Endothelial cell of umbilical vein (primary cell): ENCODE measurements around the gene EDNRB. TPM values are rescaled to one million over a fixed set of nuclear protein-coding genes. Genes with fewer than 3 reads are reported as not detected.

Experiments used
- BruUV-seq: library from RNA; stranded (reverse); fragments of 400-500 nt; replicated peaks from 2 replicates; lab custom pipeline; 2021; lab: Mats Ljungman, UMichigan
- CTCF ChIA-PET: fragments of 300-600, 350-600 bp; sonication (Branson Sonifier 250); formaldehyde crosslinking; loops from one replicate; lab custom pipeline; 2021; ENCODE audit warnings: antibody characterized with exemption, inconsistent platforms; lab: Charles Lee
- POLR2A ChIA-PET: fragments of 300-600, 350-600 bp; sonication (Branson Sonifier 250); formaldehyde crosslinking; loops from one replicate; lab custom pipeline; 2021; ENCODE audit warnings: antibody characterized with exemption, inconsistent platforms; lab: Charles Lee
- DNase-seq: peaks from one replicate; pipeline ENCODE4 v3.0.0-alpha.2; 2011; ENCODE audit warnings: low read depth, low spot score
- FAIRE-seq: peaks from 2 replicates; lab custom pipeline; 2011; peaks lifted over from hg19 to GRCh38; lab: Jason Lieb, UNC
- H2AFZ ChIP-seq: 2 replicates; pipeline ENCODE4 v1.6.0; 2012; ENCODE audit warnings: low read depth, low read length, control low read depth, inconsistent platforms
- H3K27ac ChIP-seq: 2 replicates; pipeline ENCODE4 v1.5.1; 2011; ENCODE audit warnings: low read depth, mild to moderate bottlenecking, control low read depth, low read length, moderate library complexity; ENCODE audit not compliant: insufficient read depth
- H3K27me3 ChIP-seq, 2 experiments: 2 replicates each; pipeline versions ENCODE4 v1.6.0 to v1.6.1; 2011; ENCODE audit warnings: low read length in 2 of 2, mixed read lengths in 1 of 2; ENCODE audit not compliant: control insufficient read depth in 2 of 2, insufficient read depth in 2 of 2
- H3K36me3 ChIP-seq, 2 experiments: 2 replicates in 1 of 2; 3 replicates in 1 of 2; pipeline ENCODE4 v1.5.1; 2011; ENCODE audit warnings: low read length in 2 of 2, mild to moderate bottlenecking in 1 of 2, moderate library complexity in 1 of 2; ENCODE audit not compliant: control insufficient read depth in 2 of 2, insufficient read depth in 2 of 2; ENCODE audit errors: extremely low read depth in 1 of 2
- H3K4me1 ChIP-seq: 3 replicates; pipeline ENCODE4 v1.5.1; 2011; ENCODE audit warnings: mild to moderate bottlenecking, low read length; ENCODE audit not compliant: control insufficient read depth, insufficient read depth; ENCODE audit errors: extremely low read depth
- H3K4me2 ChIP-seq: 2 replicates; pipeline ENCODE4 v1.6.1; 2011; ENCODE audit warnings: low read length, control low read depth, mixed read lengths; ENCODE audit not compliant: insufficient read depth
- H3K4me3 ChIP-seq, 3 experiments: fragments of 200-600 bp in 1 of 3; sonication (generic), shearing (Covaris generic) in 1 of 3; replicated peaks in 1 of 3; 2 replicates each; pipeline ENCODE4 v1.5.1; 2011 to 2016; ENCODE audit warnings: control low read depth in 3 of 3, low read length in 3 of 3, mild to moderate bottlenecking in 2 of 3, inconsistent platforms in 1 of 3, low read depth in 1 of 3, moderate library complexity in 1 of 3; ENCODE audit not compliant: insufficient read depth in 1 of 3
- H3K79me2 ChIP-seq: 2 replicates; pipeline ENCODE4 v1.6.0; 2012; ENCODE audit warnings: low read length, inconsistent platforms; ENCODE audit not compliant: control insufficient read depth, insufficient read depth
- H3K9ac ChIP-seq: replicated peaks from 2 replicates; pipeline ENCODE3; 2011; ENCODE audit warnings: low read length, control low read depth; ENCODE audit not compliant: insufficient read depth; ENCODE audit errors: extremely low read depth
- H3K9me1 ChIP-seq: replicated peaks from 3 replicates; pipeline ENCODE4 v1.6.0; 2011; ENCODE audit warnings: mild to moderate bottlenecking, low read length; ENCODE audit not compliant: control insufficient read depth, insufficient read depth; ENCODE audit errors: extremely low read depth
- H3K9me3 ChIP-seq: replicated peaks from 2 replicates; pipeline ENCODE4 v1.5.1; 2012; ENCODE audit warnings: low read length, inconsistent platforms; ENCODE audit not compliant: control insufficient read depth, insufficient read depth
- H4K20me1 ChIP-seq: replicated peaks from 2 replicates; pipeline ENCODE3; 2011; ENCODE audit warnings: mild to moderate bottlenecking, low read length; ENCODE audit not compliant: control insufficient read depth, insufficient read depth; ENCODE audit errors: extremely low read depth
- EZH2 ChIP-seq: IDR thresholded peaks from 2 replicates; pipeline ENCODE4 v1.6.1; 2012; ENCODE audit warnings: borderline replicate concordance, low read depth, mild to moderate bottlenecking, moderate library complexity, low read length, inconsistent platforms; ENCODE audit not compliant: severe bottlenecking
- FOS ChIP-seq: IDR thresholded peaks from 2 replicates; pipeline ENCODE4 v1.6.1; 2011; ENCODE audit warnings: mild to moderate bottlenecking, low read length, moderate library complexity, borderline replicate concordance; ENCODE audit not compliant: insufficient read depth
- GATA2 ChIP-seq: IDR thresholded peaks from 2 replicates; pipeline ENCODE4 v1.7.0; 2011; ENCODE audit warnings: low read depth, mild to moderate bottlenecking, moderate library complexity, mixed read lengths, low read length; ENCODE audit not compliant: insufficient read length, insufficient read depth
- JUN ChIP-seq: IDR thresholded peaks from 2 replicates; pipeline ENCODE4 v1.6.1; 2011; ENCODE audit warnings: borderline replicate concordance, low read depth; ENCODE audit not compliant: insufficient read length, insufficient read depth
- MAX ChIP-seq: IDR thresholded peaks from 2 replicates; pipeline ENCODE4 v1.6.1; 2011; ENCODE audit not compliant: insufficient read depth, insufficient read length
- MYC ChIP-seq: IDR thresholded peaks from one replicate; pipeline ENCODE4 v1.6.1; 2011; ENCODE audit warnings: mild to moderate bottlenecking, low read depth, low read length
- POLR2A ChIP-seq: IDR thresholded peaks from 2 replicates; pipeline ENCODE4 v1.6.1; 2012; ENCODE audit warnings: low read depth, mild to moderate bottlenecking, control low read depth, low read length
- POLR2AphosphoS5 ChIP-seq: IDR thresholded peaks from 2 replicates; pipeline ENCODE4 v1.6.1; 2012; ENCODE audit warnings: low read depth, mild to moderate bottlenecking, control low read depth, low read length, moderate library complexity; ENCODE audit not compliant: insufficient read depth
- dilution Hi-C: fragments of 300-500 bp; cut with MboI; formaldehyde crosslinking; loops from one replicate; pipeline ENCODE4 v1.15.0; 2019; ENCODE audit warnings: low sequenced_read_pairs; ENCODE audit not compliant: extremely low pct_ligation_motif_present
- intact Hi-C: fragments of 100-400 bp; cut with micrococcal nuclease; formaldehyde crosslinking; loops from one replicate; pipeline ENCODE4 v1.10.0; 2022
- polyA plus RNA-seq, 4 experiments: library from polyadenylated mRNA; depleted of rRNA in 3 of 4; stranded (reverse) in 3 of 4; unstranded in 1 of 4; fragments of >200 nt; gene quantifications; 2 replicates each; pipeline versions ENCODE4 v1.2.1 to v1.2.3, GENCODE V29; 2011 to 2012; ENCODE audit warnings: missing spikeins in 1 of 4
- total RNA-seq: library from RNA; stranded (reverse); gene quantifications from 2 replicates; pipeline ENCODE4 v1.2.3, GENCODE V29; 2021
- TF ChIP-seq, protein P1 (sequence below), 2 donors: IDR thresholded peaks; 1 replicate in 1 of 2; 2 replicates in 1 of 2; pipeline ENCODE4 v1.5.1; 2011; ENCODE audit warnings: low read length in 2 of 2, mild to moderate bottlenecking in 2 of 2, moderate library complexity in 2 of 2, control low read depth in 1 of 2, inconsistent platforms in 1 of 2, low read depth in 1 of 2; ENCODE audit not compliant: insufficient read depth in 1 of 2; ENCODE audit errors: extremely low read depth in 1 of 2

Gene EDNRB
- total and polyA plus RNA-seq, 2 donors (not counting 3 experiments of a cell fraction or from before 2014, with no cell fraction given): 1.3 to 2.3 TPM

GRCh38 chr13:77928909-77929308 lies 10.3 kb upstream of the EDNRB start:
- Histone ChIP-seq H2AFZ (no peak overlapping the region), H3K9me1 (no peaks in the 10 kb centered on the region), H4K20me1 (no peaks in the 10 kb centered on the region), H3K27ac (no peak overlapping the region), H3K27me3 (no peaks in the 10 kb centered on the region), H3K4me3 (no peak overlapping the region), H3K9ac (no peak overlapping the region), H3K79me2 (no peaks in the 10 kb centered on the region), H3K4me2 (peak overlapping the region; percentile 17), H3K4me1 (peaks cover 12% of the 10 kb centered on the region), H3K36me3 (no peaks in the 10 kb centered on the region), H3K9me3 (no peaks in the 10 kb centered on the region)
- POLR2A ChIA-PET: interaction anchor here (0.6 kb wide), 1 partner anchor 17 kb away, joined by 8 read pairs; no protein-coding TSS in a partner anchor
- dilution Hi-C loops: no loop called here
- FAIRE-seq (peak; percentile 87), DNase-seq (peak; percentile 80)
- CTCF ChIA-PET: interaction anchor here (0.6 to 2.7 kb wide), 5 partner anchors 9 to 192 kb away, joined by 3 to 13 read pairs (median 5); partner anchors contain the start of gene EDNRB
- no TSS peak for BruUV-seq
- intact Hi-C loops: no loop called here
- TF ChIP-seq, protein P1, sequence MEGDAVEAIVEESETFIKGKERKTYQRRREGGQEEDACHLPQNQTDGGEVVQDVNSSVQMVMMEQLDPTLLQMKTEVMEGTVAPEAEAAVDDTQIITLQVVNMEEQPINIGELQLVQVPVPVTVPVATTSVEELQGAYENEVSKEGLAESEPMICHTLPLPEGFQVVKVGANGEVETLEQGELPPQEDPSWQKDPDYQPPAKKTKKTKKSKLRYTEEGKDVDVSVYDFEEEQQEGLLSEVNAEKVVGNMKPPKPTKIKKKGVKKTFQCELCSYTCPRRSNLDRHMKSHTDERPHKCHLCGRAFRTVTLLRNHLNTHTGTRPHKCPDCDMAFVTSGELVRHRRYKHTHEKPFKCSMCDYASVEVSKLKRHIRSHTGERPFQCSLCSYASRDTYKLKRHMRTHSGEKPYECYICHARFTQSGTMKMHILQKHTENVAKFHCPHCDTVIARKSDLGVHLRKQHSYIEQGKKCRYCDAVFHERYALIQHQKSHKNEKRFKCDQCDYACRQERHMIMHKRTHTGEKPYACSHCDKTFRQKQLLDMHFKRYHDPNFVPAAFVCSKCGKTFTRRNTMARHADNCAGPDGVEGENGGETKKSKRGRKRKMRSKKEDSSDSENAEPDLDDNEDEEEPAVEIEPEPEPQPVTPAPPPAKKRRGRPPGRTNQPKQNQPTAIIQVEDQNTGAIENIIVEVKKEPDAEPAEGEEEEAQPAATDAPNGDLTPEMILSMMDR (IDR thresholded peaks at IDR 0.05; ENCODE audit: extremely low read depth in 1 of 2, insufficient read depth in 1 of 2, low read depth in 1 of 2, low read length in 2 of 2): no peak
- TF ChIP-seq POLR2A (no peak), FOS (peak; percentile 85), MAX (no peak), POLR2AphosphoS5 (peak; percentile 54), MYC (no peak), JUN (peak; percentile 90), EZH2 (no peak), GATA2 (peak; percentile 14)
